CD4-positive, alpha-beta T cell treated with Interleukin-17A for 1 hour (primary cell): ENCODE measurements around the gene GTF2A1L.
"Not testable (repeated sequence)": the region's sequence is repeated elsewhere in the genome, so short reads cannot be mapped to it uniquely, and the experiment has no call there.

Experiments
- DNase-seq: peaks from one replicate; pipeline ENCODE4 v3.0.0-alpha.2; 2020

Gene GTF2A1L

DNA sequence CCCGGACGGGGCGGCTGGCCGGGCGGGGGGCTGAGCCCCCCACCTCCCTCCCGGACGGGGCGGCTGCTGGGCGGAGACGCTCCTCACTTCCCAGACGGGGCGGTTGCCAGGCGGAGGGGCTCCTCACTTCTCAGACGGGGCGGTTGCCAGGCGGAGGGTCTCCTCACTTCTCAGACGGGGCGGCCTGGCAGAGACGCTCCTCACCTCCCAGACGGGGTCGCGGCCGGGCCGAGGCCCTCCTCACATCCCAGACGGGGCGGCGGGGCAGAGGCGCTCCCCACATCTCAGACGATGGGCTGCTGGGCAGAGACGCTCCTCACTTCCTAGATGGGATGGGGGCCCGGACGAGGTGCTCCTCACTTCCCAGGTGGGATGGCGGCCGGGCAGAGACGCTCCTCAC is 3.1 kb upstream of the GTF2A1L start:
- DNase-seq = not testable (repeated sequence)

DNA sequence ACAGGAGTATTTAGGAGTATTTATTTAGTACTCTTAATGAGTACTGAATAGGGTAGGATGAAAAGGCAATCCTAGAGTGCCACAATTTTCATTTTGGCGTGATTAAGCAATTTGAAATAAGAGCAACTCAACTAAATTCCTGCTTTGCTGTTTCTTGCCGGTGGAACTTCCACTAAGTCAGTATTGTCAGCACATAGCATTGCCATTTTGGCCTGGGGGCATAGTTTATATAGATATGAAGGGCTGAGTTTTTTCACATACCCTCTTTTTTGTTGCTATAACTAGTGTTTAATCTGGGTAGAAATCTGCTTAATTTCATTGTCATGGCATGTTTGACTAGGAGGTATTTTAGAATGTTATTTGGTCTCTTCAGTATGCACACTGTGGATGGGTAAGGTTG is 1.9 kb downstream of the GTF2A1L start:
- DNase-seq = no peak

DNA sequence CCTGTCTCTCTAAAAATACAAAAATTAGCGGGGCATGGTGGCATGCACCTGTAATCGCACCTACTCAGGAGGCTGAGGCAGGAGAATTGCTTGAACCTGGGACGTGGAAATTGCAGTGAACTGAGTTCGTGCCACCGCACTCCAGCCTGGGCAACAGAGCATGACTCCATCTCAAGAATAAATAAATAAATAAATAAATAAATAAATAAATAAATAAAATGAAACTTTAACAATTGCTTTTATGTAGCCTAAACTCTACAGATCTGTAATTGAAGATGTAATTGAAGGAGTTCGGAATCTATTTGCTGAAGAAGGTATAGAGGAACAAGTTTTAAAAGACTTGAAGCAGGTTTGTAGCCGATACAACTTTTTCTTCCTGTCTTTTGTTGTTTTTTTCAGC is 2.9 kb downstream of the GTF2A1L start:
- DNase-seq = no peak

DNA sequence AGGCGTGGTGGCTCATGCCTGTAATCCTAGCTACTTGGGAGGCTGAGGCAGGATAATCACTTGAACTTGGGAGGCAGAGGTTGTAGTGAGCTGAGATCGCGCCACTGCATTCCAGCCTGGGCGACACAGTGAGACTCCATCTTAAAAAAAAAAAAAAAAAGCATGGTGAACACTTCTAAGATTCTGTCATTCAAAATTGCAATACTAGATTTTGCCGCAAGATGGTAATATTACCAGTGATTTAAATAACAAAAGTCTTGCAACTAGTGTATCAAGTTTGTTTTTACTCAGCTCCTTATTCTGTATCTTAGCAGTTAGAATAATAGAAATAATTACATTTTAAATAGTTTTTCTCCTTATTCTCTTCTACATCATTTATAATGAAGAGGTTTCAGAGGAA is 5.0 kb downstream of the GTF2A1L start:
- not testable (repeated sequence) for DNase-seq

DNA sequence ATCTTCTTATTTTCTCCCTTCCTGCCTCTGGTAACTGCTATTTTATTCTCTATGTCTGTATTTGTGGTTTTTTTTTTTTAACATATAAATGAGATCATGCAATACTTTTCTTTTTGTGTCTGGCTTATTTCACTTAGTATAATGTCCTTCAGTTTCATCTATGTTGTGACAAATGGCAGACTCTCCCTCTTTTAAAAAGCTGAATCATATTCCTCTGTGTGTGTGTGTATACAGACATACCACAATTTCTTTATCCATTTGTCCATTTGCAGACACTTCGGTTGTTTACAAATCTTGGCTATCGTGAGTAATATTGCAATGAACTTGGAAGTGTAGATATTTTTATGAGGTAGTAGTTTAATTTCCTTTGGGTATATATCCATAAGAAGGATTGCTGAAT is 7.0 kb downstream of the GTF2A1L start:
- DNase-seq = no peak

DNA sequence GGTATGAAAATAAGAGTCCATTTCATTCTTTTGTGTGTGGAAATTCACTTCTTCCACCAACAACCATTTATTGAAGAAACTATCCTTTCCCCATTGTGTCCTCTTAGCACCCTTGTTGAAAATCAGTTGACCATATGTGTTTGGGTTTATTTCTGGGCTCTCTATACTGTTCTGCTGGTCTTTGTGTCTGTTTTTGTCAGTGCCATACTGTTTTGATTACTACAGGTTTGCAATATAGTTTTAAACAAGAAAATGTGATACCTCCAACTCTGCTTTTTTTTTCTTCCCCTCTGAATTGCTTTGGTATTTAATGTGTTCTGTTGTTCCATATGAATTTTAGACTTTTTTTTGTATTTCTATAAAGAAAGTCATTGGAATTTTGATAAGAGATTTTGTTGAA is 8.4 kb downstream of the GTF2A1L start:
- DNase-seq = no peak

DNA sequence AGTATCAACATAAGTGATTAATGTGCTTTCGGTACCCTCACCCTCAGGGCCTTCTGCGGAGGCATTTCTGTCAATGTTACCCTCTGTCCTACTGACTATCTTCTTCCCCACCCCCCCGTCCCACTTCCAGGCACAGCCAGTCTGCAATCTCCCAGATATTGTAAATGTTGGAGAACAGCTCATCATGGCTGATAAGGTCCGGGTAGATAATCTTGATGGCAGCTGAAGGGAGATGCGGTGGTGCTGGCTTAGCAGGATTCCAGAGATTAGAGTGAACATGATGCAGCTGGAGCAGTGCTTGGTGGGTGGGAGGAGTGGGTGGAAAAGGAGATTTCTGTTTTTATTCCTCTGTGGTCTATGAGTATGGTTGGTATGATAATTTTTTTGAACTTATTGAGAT is 15.5 kb downstream of the GTF2A1L start:
- no peak for DNase-seq

DNA sequence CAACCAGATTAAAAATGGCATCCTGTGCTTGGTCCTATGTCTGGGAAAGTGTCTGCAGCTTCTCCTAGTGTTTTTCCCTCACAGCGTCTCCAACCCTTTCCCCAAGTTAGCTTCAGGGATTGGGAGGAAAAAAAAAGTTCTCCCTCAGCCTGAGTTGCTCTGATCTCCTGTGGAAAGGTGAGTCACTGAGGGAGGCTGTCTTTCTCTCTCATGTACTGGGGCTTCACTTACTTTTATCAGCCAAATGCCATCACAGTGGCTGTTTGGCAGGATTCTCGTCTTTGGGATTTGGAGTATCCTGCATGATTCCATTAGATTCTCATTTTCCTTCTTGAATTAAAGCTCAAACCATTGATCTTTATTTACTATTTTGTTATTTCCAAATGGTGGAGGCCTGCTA is 18.1 kb downstream of the GTF2A1L start:
- no peak for DNase-seq

DNA sequence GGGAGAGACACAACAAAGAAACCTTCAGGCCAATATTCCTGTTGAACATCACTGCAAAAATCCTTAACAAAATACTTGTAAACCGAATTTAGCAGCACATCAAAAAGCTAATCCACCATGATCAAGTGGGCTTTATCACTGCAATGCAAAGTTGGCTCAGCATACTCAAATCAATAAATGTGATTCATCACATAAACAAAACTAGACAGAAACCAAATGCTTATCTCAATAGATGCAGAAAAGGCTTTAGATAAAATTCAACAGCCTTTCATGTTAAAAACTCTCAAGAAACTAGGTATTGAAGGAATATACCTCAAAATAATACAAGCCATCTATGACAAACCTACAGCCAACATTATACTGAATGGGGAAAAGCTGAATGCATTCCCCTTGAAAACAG is 20.6 kb downstream of the GTF2A1L start:
- no peak for DNase-seq

DNA sequence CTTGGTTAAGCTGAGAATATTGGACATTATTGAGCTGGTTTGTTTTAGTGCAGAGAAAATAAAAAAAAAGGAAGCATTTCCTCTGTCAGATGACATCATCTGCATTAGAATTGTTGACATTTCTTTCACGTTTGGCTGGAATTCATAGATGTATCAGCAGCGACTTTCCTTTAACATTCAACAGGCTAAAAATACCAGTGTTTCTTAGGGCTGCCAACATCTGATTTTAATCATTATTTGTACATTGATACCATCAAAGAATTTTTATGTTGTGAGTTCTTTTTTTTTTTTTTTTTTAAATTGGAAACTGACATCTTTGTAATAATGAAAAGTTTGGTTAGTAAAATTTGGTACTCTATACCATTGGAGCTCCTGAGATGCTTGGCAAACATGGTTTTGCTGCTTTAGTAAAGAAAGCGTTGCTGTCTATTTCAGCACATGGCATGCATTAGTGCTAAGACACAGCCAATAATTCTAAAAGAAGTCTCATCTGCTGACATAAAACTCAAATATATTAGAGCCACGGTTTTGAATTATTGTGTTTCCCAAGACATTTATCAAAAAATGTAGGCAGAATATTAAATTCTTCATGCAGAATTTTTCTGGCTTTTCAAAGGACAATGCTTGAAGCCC is 33.6 kb downstream of the GTF2A1L start:
- DNase-seq = no peak

DNA sequence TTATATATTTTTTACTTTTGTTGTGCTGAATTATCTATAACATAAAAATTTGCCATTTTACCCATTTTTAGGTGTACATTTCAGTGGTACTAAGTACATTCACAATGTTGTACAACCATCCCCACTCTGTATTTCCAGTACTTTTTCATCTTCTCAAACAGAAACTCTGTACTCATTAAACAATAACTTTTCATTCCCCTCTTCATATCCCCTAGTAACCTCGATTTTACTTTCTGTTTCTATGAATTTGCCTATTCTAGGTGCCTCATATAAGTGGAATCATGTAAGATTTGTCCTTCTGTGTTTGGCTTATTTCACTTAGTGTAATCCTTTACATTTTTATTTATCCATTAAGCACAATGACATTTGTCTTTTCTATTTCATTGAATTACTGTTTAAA is 51.3 kb downstream of the GTF2A1L start:
- DNase-seq = no peak

DNA sequence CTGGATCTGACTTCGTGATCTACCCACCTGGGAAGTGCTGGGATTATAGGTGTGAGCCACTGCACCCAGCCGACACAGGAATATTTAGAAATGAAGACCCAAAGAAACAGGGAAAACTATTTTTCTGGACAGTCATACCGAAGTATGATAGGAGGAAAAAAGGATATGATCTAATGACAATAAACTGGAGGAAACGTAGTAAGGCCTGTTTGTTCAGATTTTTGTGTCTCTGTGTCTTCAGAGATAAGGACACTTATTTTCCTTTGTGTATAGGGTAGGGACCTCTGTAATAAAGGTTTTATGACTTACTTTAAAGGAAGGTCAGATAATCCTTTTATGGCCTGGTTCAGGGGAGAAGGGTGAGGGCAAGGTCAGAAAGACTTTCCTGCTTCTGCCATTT is 55.9 kb downstream of the GTF2A1L start:
- no peak for DNase-seq

DNA sequence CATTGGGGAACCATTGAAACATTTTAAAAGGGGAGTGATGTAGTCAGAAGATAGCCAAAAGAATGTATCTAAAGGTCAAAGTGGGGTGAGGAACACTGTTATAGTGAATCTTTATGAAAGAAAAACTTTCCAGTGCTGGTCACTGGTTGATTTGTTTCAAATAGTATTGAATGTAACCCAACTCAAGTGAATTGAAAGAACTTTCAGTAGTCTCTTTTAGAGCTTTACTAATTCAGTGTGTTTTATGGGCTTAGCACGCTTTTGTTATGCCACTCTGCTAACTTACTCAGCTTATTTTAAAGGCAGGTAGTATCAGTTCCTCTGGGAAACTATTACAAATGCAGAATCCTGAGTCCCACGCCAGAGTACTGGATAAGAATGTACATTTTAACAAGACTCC is 57.3 kb downstream of the GTF2A1L start:
- no peak for DNase-seq

DNA sequence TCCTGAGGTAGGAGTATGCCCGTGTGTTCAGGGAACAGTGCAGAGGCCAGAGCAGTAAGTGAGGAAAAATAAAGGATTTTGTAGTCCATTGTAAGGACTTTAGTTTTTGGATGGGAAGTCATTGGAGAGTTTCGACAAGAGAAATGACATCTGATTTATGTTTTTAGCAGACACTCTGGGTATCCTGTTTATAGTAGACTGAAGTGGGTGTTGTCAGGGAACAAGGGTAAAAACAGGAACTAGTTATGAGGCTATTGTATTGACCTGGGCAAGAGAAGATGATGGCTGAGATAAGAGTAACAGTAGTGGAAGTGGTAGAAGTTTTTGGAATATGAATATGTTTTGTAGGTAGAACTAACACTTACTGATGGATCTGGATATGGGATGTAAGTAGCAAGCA is 59.8 kb downstream of the GTF2A1L start:
- no peak for DNase-seq

DNA sequence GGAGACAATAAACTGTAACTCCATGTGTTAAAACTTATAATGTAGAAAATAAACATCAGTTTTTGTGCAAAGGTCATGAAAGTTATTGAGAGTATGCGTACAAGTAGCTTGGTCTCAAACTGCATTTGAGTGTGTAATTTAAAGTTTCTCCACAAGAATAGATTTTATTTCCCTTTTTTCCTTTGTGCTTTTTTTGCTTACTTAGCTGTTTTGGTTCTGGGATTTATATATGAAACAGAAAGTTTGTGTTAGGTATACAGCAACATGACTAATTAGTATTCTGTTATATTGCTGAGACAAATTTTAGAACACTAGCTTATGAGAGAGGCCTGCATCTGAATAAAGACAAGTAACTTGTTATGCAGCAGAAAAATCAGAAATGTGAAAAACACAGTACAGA is 67.5 kb downstream of the GTF2A1L start:
- no peak for DNase-seq

DNA sequence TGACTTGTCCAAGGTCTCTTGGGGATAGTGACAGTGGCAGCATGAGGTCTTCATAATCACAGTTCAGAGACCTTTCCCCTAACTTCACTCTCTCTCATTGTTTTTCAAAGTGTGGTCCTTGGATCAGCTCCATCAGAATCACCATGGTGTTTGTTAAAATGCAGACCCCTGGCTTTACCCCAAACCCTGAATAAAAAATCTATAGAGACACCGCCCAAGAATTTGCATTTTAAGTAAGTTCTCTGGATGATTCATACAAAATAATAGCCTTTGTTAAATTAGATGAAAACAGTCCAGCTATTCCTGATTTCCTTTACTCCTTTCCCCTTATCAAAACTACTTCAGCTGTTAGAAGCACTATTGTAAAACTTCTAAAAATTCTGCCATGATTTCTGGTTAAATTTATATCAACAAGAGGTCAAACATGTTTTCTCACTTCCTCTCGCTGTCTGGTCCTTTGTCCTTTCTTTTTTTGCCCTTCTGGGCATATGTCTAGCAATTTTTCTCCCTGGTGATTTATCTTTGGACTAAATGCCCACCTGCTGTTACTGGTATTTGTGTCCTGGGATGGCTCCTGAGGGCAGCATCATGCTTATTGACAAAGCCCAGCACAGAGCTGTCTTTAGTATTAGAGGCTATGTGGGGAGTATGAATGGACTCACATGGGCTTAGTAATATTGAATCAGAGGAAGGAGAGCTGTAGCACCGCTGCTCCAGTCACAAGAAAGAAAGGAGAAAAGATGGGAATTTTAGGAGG is 74.5 kb downstream of the GTF2A1L start:
- DNase-seq = no peak

DNA sequence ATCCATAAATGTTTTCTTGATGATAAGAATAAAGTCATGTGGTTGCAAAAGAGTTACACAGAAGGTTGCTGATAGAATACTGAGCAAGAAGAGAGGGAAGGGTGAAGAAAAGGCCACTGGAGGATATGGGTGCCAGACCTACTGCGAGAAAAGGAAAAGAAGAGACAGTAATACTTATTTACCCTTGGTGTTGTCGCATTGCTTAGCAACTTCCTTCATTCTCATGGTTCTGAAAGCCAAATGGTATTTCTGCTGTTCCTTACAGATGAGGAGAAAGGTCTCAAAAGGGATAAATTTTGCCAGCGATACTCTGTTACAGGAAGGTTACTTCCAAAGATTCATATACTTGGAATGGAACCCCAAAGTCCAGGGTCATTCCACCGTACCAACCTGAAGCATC is 75.4 kb downstream of the GTF2A1L start:
- no peak for DNase-seq

DNA sequence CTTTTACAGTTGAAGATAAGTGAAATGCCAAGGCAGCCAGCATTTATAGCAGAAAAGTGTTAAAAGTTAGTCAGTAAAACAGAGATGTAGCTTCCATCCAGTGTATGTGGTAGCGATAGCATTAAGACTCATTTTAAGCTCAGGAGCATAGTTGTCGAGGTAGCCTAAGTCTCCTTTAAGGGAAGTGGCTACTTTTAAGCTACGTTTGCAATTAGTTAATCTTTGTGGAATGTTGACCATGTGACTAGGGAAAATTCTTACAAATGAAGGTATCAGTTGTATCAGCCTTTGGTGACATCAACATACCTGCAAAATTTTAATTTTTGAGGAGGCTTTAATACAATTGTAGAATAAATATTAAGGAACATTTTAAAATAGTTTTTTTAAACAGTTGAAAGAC is 76.0 kb downstream of the GTF2A1L start:
- DNase-seq = no peak

DNA sequence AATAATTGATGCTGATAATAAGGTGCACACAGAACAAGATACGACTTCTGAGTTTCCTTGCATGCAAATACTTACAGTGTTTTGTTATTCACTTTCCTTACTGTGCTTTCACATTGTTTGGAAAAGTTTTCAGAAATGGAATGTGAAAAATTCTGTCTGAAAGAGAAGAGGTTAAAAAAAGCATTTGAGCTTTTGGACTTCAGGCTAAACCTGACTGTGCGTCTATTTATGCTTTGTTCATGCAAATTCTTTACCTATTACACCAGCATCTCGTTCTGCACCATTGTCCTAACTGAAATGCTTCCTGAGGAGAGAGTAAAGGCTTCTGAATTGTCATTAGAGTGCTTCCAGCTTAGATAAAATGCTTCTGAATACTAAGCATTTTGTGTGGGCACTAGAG is 76.5 kb downstream of the GTF2A1L start:
- no peak for DNase-seq

DNA sequence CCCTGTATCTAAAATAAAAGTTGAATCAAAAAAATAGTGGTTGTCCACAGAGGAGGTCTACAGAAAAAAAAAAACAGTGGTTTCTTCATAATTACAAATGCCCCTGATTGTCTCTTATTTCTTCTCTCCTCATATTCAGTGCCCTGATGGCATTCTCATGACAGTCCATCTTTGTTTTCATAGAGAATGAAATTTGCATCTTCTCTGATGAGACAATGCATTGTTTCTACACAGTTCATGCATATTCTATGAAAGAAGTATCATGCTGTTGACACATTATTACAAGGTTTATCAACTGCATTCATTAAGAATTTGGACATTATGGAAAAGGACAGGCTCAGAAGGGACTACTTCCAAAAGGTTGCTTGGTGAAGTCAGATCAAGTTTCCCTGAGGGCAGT is 78.3 kb downstream of the GTF2A1L start:
- no peak for DNase-seq

DNA sequence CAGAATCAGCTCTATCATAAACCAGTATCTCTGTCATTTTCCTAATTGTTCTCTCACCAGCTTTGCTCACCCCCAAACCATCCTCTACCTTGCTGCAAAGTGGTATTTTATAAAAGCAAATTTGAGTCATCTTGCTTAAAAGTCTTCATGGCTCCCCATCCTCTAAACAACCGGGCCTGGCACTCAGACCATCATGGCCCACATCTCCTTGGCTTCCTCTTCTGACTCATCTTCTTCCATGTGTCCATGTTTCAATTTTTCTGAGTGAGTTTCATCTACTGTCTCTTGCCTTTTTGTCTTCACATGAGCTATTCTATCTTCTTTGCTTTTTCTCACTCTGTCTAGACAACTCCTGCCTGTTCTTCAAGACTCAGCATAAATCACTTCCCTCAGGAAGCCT is 79.2 kb downstream of the GTF2A1L start:
- DNase-seq = no peak

DNA sequence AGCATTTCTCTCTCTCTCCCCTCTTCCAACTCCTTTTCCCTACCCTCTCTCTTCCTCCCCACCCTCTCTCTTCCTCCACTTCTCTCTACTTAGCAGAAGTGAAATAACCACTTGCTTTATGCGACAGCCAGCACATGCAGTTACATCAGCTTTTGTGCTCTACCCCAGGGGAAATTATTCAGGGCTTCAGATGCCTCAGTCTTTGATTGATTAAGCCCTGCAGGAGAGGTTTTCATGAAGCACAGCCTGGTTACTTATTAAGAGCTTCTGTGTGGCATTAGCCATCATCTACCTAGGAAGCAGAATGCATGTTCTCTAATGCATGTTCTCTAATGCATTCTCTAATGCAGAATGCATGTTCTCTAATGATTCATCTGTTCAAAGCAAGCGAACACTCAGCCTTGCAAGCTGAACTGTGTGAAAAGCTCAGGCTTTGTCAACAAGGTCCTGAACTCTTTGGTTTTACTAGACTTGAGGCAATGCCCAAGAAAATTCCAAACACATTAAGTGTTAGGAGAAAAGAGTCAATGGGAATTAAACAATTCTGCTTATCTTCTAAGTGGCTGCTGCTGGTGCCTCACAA is 81.8 kb downstream of the GTF2A1L start:
- no peak for DNase-seq

DNA sequence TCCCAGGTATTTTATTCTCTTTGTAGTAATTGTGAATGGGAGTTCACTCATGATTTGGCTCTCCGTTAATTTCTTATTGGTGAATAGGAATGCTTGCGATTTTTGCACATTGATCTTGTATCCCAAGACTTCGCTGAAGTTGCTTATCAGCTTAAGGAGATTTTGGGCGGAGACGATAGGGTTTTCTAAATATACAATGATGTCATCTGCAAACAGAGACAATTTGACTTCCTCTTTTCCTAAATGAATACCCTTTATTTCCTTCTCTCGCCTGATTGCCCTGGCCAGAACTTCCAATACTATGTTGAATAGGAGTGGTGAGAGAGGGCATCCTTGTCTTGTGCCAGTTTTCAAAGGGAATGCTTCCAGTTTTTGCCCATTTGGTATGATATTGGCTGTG is 86.0 kb downstream of the GTF2A1L start:
- not testable (repeated sequence) for DNase-seq

DNA sequence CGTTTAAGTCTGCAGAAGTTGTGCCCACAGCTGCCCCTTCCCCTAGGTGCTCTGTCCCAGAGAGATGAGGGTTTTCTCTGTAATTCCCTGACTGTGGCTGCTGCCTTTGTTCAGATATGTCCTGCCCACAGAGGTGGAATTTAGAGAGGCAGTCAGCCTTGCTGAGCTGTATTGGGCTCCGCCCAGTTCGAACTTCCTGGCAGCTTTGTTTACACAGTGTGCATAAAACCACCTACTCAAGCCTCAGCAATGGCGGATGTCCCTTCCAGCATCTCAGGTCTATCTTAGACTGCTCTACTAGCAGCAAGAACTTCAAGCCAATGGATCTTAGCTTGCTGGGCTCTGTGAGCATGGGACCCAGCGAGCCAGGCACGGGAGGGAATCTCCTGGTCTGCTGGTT is 89.8 kb downstream of the GTF2A1L start:
- DNase-seq = no peak
